PFSK-1 (cell line): ENCODE results near the gene RANBP17.

Source experiments
- FOXP2 ChIP-seq: optimal IDR thresholded peaks from 2 replicates; pipeline ENCODE3; 2011; ENCODE audit warnings: borderline replicate concordance, control low read depth, inconsistent platforms; ENCODE audit not compliant: insufficient read depth; ENCODE audit errors: extremely low read length, extremely low read depth
- POLR2AphosphoS5 ChIP-seq: IDR thresholded peaks from 2 replicates; pipeline ENCODE4 v1.6.1; 2012; ENCODE audit warnings: low read depth, mild to moderate bottlenecking, control low read depth, low read length, moderate library complexity
- SIN3A ChIP-seq: IDR thresholded peaks from 2 replicates; pipeline ENCODE4 v1.6.1; 2012; ENCODE audit warnings: mild to moderate bottlenecking, low read length, moderate library complexity, borderline replicate concordance; ENCODE audit not compliant: insufficient read depth
- TAF1 ChIP-seq: IDR thresholded peaks from 2 replicates; pipeline ENCODE4 v1.6.1; 2012; ENCODE audit warnings: low read length, control low read depth, borderline replicate concordance; ENCODE audit not compliant: insufficient read depth
- TF ChIP-seq, protein P1 (sequence below), 2 experiments: IDR thresholded peaks; 2 replicates each; pipeline versions ENCODE4 v1.6.1 to v1.8.0; 2011 to 2012; ENCODE audit warnings: low read depth in 2 of 2, low read length in 2 of 2, control low read depth in 1 of 2, inconsistent platforms in 1 of 2, mild to moderate bottlenecking in 1 of 2, moderate library complexity in 1 of 2; ENCODE audit not compliant: insufficient read depth in 1 of 2

RANBP17 gene

DNA sequence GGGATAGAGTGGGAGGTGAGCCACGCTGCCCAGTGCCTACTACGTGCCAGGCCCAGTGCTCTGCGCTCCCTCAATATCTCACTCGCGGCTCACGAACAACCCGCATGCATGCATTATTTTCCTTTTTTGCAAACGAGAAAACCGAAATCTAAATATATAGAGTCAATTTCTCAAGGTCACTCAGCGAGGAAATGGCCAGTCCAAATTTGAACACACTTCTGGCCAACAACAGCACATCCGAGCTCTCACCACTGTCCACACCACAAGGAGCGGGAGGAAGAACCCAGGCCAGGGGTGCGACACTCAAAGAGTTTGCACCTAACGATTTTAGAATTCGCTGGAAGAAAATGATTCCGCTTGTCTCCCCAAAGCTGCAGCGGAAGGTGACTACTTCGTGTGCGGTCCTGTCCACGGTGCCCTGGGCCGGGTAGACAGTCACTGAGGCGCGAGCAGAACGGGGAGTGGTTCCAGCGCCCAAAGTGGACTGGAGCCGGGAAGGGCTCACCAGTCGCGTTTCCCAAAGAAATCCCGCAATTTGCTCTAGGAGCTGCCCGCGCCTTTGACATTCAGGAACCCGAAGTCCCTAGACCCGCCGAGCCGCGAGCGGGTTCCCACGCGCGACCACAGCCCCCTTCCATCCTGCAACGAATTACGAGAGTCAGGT, 446.1 kb downstream of the RANBP17 start:
- TF ChIP-seq TAF1 (no peak), POLR2AphosphoS5 (no peak), FOXP2 (no peak), SIN3A (no peak)
- TF ChIP-seq, protein P1, sequence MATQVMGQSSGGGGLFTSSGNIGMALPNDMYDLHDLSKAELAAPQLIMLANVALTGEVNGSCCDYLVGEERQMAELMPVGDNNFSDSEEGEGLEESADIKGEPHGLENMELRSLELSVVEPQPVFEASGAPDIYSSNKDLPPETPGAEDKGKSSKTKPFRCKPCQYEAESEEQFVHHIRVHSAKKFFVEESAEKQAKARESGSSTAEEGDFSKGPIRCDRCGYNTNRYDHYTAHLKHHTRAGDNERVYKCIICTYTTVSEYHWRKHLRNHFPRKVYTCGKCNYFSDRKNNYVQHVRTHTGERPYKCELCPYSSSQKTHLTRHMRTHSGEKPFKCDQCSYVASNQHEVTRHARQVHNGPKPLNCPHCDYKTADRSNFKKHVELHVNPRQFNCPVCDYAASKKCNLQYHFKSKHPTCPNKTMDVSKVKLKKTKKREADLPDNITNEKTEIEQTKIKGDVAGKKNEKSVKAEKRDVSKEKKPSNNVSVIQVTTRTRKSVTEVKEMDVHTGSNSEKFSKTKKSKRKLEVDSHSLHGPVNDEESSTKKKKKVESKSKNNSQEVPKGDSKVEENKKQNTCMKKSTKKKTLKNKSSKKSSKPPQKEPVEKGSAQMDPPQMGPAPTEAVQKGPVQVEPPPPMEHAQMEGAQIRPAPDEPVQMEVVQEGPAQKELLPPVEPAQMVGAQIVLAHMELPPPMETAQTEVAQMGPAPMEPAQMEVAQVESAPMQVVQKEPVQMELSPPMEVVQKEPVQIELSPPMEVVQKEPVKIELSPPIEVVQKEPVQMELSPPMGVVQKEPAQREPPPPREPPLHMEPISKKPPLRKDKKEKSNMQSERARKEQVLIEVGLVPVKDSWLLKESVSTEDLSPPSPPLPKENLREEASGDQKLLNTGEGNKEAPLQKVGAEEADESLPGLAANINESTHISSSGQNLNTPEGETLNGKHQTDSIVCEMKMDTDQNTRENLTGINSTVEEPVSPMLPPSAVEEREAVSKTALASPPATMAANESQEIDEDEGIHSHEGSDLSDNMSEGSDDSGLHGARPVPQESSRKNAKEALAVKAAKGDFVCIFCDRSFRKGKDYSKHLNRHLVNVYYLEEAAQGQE (IDR thresholded peaks at IDR 0.05; ENCODE audit: insufficient read depth in 1 of 2, low read depth in 2 of 2, low read length in 2 of 2) = no peak

DNA sequence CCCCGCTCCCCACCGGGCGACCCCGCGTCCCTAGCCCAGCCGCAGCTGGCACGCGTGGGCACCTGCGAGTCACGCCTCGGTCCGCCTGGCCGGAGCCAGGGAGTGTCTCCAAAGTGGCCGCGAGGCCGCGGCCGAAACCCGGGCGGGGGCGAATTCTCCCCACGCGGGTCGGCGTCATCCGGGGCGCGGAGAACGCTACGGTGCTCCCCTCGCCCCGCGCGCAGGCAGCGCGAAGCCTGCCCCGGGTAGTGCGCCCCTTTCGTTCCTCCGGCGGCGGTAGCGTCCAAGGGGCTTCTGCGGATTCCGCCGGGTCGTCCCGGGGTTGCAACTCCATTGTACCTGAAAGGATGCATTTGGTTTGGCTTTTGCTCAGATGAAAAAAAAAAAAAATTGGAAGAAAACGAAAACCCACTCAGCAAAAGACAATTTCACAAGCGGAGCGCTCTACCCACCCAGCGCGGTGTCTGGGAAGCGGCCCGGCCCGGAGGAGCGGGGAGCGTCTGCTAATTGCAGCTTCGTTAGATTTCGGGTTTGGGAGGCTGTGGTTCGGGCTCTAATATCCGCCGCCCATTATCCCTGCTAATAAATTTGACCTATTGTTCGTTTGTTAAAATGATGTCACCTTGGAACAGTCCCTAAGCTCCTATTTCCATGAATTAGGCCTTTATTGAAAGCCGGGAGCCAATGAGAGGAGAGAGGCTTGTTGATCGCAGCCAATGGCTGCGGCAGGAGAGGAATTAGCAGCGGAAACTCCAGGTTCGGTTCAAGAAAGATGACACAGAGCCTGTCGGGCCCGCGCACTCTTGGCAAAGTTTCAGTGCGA, 446.8 kb downstream of the RANBP17 start, which contains the start of gene TLX3:
TLX3 (plus strand) TSS at position 796 of the 823 bp plus-strand sequence. CDS start 118 bp downstream, outside the sequence.
- TF ChIP-seq TAF1 (no peak), SIN3A (no peak), POLR2AphosphoS5 (no peak), FOXP2 (no peak)
- TF ChIP-seq, protein P1 (IDR thresholded peaks at IDR 0.05; ENCODE audit: insufficient read depth in 1 of 2, low read depth in 2 of 2, low read length in 2 of 2) = no peak

DNA sequence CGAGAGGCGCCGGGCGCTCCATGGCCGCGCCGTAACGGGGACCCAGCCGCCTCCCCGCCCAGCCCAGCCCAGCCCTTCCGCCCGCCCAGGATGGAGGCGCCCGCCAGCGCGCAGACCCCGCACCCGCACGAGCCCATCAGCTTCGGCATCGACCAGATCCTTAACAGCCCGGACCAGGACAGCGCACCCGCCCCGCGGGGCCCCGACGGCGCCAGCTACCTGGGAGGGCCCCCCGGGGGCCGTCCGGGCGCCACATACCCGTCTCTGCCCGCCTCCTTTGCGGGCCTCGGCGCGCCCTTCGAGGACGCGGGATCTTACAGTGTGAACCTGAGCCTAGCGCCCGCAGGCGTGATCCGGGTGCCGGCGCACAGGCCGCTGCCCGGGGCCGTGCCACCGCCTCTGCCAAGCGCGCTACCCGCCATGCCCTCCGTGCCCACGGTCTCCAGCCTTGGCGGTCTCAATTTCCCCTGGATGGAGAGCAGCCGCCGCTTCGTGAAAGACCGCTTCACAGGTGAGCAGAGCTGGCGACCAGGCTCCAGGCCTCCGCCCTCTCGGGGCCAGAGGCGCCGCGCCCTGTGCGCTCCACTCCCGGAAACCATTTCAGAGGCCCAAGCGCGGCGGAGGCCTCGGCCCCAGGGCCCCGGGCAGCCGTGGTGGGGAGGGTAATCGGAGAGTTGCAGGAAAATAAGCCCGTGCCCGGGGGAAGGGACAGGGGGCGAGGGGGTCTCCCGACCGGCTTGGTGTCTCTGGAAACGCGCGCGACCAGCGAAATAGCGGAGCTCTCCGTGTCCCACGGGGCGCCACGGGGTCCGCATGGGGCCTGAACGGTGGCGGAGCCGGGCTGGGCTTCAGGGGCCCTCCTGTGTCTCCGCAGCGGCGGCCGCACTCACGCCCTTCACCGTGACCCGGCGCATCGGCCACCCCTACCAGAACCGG, 447.7 kb downstream of the RANBP17 start:
- no peak for TF ChIP-seq TAF1
- TF ChIP-seq FOXP2 = no peak
- TF ChIP-seq, protein P1 (IDR thresholded peaks at IDR 0.05; ENCODE audit: insufficient read depth in 1 of 2, low read depth in 2 of 2, low read length in 2 of 2) = no peak
- no peak for TF ChIP-seq SIN3A
- TF ChIP-seq POLR2AphosphoS5 = no peak

DNA sequence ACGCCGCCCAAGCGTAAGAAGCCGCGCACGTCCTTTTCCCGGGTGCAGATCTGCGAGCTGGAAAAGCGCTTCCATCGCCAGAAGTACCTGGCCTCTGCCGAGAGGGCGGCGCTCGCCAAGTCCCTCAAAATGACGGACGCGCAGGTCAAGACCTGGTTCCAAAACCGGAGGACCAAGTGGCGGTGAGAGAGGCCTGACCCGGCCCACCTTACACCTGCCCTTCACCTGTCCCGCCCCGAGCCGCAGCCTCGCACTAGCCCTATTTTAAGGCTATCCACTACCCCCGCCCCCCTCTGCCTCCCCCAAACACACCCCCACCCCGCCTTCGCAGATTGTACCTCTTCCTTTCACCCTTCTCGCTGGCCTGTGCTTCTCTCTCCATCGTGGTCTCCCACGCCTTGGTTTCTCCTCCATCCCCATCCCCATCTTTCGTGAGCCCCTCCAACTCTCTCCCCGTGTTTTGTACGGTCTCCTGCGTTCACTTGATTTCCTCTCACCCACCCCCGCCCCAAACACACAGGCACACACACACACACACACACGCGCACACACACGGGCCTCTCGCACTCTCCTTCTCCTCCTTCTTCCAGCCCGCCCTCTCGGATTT, 448.5 kb downstream of the RANBP17 start:
- no peak for TF ChIP-seq TAF1
- no peak for TF ChIP-seq SIN3A
- TF ChIP-seq FOXP2 = no peak
- no peak for TF ChIP-seq POLR2AphosphoS5
- TF ChIP-seq, protein P1 (IDR thresholded peaks at IDR 0.05; ENCODE audit: insufficient read depth in 1 of 2, low read depth in 2 of 2, low read length in 2 of 2) = no peak
